ENCODE data around the gene MIS18BP1. TPM values are rescaled to one million over a fixed set of nuclear protein-coding genes. Genes with fewer than 3 reads are reported as not detected.
"Not testable (repeated sequence)": the region's sequence is repeated elsewhere in the genome, so short reads cannot be mapped to it uniquely, and the experiment has no call there.

The MIS18BP1 gene
- total RNA-seq = 10 to 100 TPM; 18.0 to 55.1 (median 29.2) TPM

DNA sequence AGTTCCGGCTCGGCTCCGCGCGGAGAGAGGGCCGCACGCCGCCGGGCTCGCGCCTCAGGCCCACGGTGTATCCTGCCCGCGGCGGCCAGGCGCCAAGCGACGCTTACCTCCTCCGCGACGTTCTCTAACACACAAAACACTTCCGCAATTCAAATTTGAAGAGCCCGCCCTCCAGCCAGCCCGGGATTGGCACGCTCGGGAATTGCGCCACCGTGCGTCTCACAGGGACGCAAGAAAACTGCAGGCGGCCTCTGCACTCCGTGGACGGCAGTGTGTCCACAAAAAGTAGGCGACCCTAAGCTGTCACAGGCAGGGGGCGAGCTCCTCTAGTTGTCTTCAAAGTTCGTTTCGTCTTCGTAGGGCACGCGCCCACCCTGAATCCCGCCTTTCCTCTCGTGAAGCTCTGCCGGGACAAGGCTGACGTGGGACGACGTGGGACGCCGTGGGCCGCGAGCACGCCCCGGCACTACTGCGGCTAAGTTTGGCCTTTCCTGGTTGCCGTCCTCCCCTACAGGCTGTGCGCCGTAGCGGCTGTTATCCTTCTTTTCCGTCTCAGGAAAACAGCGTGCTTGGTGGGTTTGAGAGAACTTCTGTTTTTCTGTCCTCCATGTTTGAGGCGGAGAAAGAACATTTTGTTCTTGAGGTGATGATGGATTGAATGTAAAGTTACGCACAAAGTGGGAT lies at the start of gene MIS18BP1:
MIS18BP1 (minus strand) TSS at position 133 of the 684 bp plus-strand sequence. CDS start 5,916 bp downstream, outside the sequence.
- 1 to 3% methylated on average over 52 of the region's 61 CpGs for WGBS, 2 donors
- H3K27ac ChIP-seq = peak within 1 kb of the TSS; percentile 85 to 96 (median 90)
- TF ChIP-seq POLR2A (IDR thresholded peaks at IDR 0.05) (peak in 1 of 2 donors; percentile 46), EP300 (IDR thresholded peaks at IDR 0.05) (peak; percentile 39 to 92), CTCF (IDR thresholded peaks at IDR 0.05) (peak; percentile 82 to 89 (median 88))
- peak; percentile 89 to 92 for DNase-seq (ENCODE audit: low spot score in 2 of 2)
- H3K4me3 ChIP-seq = peak within 1 kb of the TSS; percentile 78 to 89 (median 84)
- peaks cover 0 to 6% (median 1%) of the 10 kb centered on the region in 4 donors for H3K9me3 ChIP-seq
- no peaks in the 10 kb centered on the region for H3K27me3 ChIP-seq
- no peaks in the 10 kb centered on the region for H3K36me3 ChIP-seq
- peaks cover 0 to 37% (median 6%) of the 10 kb centered on the region in 4 donors for H3K4me1 ChIP-seq

DNA sequence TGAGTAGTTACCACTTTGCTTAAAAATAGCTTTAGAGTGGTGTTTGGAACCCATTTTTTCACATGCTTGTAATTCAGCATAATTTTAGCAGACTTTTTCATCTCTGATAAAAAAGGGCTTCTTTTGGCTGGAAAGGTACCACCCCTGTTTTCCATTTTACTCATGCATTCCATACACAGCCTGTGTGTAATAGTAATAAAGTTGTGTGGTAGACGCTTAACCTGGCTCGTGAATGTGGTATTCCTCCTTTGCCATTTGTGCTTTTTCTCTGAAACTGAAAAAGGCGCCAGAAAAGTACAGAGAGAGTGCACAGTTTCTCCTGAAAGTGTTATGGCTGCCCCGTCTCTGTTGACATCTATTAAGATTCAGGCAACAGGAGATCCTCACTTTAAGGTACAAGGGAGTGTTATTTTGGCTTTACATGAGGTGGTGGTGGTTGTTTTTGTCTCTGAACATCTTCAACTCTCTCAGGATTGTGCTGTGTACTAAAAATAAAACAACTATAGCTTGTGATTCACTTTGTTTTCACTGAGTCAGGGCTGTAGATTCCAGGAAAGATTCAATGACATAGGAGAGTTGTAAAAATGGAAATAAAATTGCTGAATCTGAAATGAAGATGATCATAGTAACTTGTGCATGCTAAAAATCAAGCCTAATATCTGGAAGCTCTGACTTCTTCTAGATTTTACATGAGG lies 45.6 kb upstream of the MIS18BP1 start:
- WGBS, 2 donors = 73 to 75% methylated on average over 4 of the region's 4 CpGs
- Histone ChIP-seq H3K27me3 (no peaks in the 10 kb centered on the region), H3K4me1 (no peaks in the 10 kb centered on the region), H3K36me3 (no peaks in the 10 kb centered on the region), H3K4me3 (no peak overlapping the region), H3K9me3 (peaks cover 0 to 10% (median 0%) of the 10 kb centered on the region in 4 donors), H3K27ac (no peak overlapping the region)
- TF ChIP-seq CTCF (IDR thresholded peaks at IDR 0.05) (no peak), POLR2A (IDR thresholded peaks at IDR 0.05) (no peak), EP300 (IDR thresholded peaks at IDR 0.05) (no peak)
- no peak for DNase-seq (ENCODE audit: low spot score in 2 of 2)

- H3K4me1 ChIP-seq; H3K9me3 ChIP-seq; H3K27me3 ChIP-seq; H3K36me3 ChIP-seq; DNase-seq (ENCODE audit: low spot score in 2 of 2); H3K4me3 ChIP-seq; H3K27ac ChIP-seq: not testable (repeated sequence)
- WGBS, 2 donors = 59 to 63% methylated on average over 1 of the region's 1 CpG
Observed at GRCh38 chr14:45294796-45295195, 41.8 kb upstream of the MIS18BP1 start.

DNA sequence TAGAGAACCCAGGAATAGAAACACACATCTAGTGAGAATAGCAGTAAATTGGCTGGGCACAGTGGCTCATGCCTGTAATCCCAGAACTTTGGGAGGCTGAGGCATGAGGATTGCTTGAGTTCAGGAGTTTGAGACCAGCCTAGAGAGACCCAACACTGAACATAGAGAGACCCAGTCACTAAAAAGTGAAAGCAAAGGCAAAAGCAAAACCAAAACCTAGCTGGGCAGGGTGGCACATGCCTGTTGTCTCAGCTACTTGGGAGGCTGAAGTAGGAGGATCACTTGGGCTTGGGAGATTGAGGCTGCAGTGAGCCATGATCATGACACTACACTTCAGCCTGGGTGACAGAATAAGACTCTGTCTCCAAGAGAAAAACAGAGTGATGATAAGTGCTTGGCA lies 37.5 kb upstream of the MIS18BP1 start:
- DNase-seq (ENCODE audit: low spot score in 2 of 2) = no peak
- no peak overlapping the region for H3K4me3 ChIP-seq

DNA sequence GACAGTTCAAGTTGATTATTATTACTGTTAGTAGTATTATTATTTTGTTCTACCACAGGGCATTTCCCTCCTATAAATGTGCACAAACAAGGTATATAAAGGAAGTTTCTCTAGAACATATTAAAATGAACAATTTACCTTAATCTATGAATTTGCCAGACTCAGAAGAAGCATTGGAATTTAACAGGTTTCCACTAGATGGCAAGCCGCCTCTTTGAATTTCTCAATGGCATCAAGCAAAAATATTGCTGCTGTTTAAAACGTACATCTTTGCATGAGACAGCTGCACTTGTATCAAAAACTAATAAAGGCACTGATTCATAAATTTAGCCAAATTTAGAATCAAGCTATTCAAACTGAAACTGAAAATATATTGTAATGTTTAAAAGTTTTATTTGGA lies 34.6 kb upstream of the MIS18BP1 start:
- DNase-seq (ENCODE audit: low spot score in 2 of 2) = no peak
- Histone ChIP-seq H3K9me3 (no peaks in the 10 kb centered on the region), H3K36me3 (no peaks in the 10 kb centered on the region), H3K27ac (no peak overlapping the region), H3K4me3 (no peak overlapping the region), H3K4me1 (no peaks in the 10 kb centered on the region), H3K27me3 (no peaks in the 10 kb centered on the region)
- no peak for TF ChIP-seq EP300 (IDR thresholded peaks at IDR 0.05)
- TF ChIP-seq CTCF (IDR thresholded peaks at IDR 0.05) = no peak
- no peak for TF ChIP-seq POLR2A (IDR thresholded peaks at IDR 0.05)
- WGBS, 2 donors = 49 to 55% methylated on average over 2 of the region's 2 CpGs

More for the DNA sequence above, 37.5 kb upstream of the MIS18BP1 start:
- Histone ChIP-seq H3K9me3 (no peaks in the 10 kb centered on the region), H3K27ac (no peak overlapping the region), H3K36me3 (no peaks in the 10 kb centered on the region), H3K4me1 (no peaks in the 10 kb centered on the region), H3K27me3 (no peaks in the 10 kb centered on the region)
- TF ChIP-seq POLR2A (IDR thresholded peaks at IDR 0.05) (no peak), EP300 (IDR thresholded peaks at IDR 0.05) (no peak), CTCF (IDR thresholded peaks at IDR 0.05) (no peak)

Measured in tibial nerve (tissue), 4 donors.